ENCODE data around the gene ZNG1B.
"Not testable (repeated sequence)": the region's sequence is repeated elsewhere in the genome, so short reads cannot be mapped to it uniquely, and the experiment has no call there.

DNA sequence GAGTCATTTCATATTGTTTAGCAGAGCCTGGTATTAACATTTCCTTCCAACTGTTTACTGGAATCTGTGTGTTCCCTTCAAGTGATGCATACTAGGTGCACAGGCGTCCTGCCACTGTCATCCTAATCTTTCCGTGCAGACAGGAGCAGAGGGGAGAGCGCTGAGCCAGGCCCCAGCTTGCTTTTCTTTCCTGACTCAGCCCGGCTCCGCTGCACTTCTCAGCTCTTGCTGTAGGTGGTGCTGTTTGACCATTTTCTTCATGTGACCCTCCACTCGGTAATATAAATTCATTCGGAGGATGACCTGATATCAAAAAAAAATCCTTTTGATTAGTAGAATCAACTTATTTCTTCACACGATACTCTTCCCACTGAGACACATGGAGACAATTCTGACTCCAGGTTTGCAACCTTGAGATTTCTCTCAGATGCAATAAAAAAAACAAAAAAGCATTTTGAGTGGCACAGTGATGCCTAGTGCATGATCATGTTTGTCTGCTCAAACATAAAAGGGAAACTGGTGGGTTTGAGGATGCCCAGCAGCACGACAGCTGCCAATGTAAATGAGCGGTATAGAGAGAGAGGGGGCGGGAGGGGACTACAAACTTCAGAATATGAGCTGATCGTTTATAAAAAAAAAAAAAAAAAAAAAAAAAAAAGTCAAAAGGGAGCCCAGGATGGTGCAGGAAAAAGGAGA lies 90.0 kb downstream of the ZNG1B start:
- TF ChIP-seq, protein P1, sequence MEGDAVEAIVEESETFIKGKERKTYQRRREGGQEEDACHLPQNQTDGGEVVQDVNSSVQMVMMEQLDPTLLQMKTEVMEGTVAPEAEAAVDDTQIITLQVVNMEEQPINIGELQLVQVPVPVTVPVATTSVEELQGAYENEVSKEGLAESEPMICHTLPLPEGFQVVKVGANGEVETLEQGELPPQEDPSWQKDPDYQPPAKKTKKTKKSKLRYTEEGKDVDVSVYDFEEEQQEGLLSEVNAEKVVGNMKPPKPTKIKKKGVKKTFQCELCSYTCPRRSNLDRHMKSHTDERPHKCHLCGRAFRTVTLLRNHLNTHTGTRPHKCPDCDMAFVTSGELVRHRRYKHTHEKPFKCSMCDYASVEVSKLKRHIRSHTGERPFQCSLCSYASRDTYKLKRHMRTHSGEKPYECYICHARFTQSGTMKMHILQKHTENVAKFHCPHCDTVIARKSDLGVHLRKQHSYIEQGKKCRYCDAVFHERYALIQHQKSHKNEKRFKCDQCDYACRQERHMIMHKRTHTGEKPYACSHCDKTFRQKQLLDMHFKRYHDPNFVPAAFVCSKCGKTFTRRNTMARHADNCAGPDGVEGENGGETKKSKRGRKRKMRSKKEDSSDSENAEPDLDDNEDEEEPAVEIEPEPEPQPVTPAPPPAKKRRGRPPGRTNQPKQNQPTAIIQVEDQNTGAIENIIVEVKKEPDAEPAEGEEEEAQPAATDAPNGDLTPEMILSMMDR (CRISPR knock-in tag; IDR thresholded peaks at IDR 0.05): not testable (repeated sequence)
- not testable (repeated sequence) for TF ChIP-seq ZZZ3 (CRISPR knock-in tag; IDR thresholded peaks at IDR 0.05; ENCODE audit: borderline replicate concordance); FOXM1 (CRISPR knock-in tag; IDR thresholded peaks at IDR 0.05); ZNF746 (CRISPR knock-in tag; IDR thresholded peaks at IDR 0.05)
